Activated T-cell treated with anti-CD3 and anti-CD28 coated beads, Interleukin-2, amount 50 U/mL, for 72 hours (primary cell): ENCODE results near the gene FEZ2. TPM values are rescaled to one million over a fixed set of nuclear protein-coding genes. Genes with fewer than 3 reads are reported as not detected.

Experiments used
- ATAC-seq, 2 donors: fragments of 150-1000 bp; cut with Tn5 transposase; replicated peaks in 1 of 2; 2 replicates each; pipeline ENCODE4 v1.10.0; 2021; ENCODE audit warnings: moderate library complexity in 2 of 2, mild to moderate bottlenecking in 1 of 2
- DNase-seq, 2 donors: peaks; one replicate each; pipeline ENCODE4 v3.0.0; 2021 to 2022; ENCODE audit warnings: mixed read lengths in 1 of 2
- H3K27ac Mint-ChIP-seq: one replicate; pipeline ENCODE4 v1.8.0; 2022; ENCODE audit warnings: mild to moderate bottlenecking, moderate library complexity, mixed read lengths
- H3K27me3 Mint-ChIP-seq: one replicate; pipeline ENCODE4 v1.8.0; 2022; ENCODE audit warnings: low read depth, mixed read lengths
- H3K36me3 Mint-ChIP-seq, 2 donors: one replicate each; pipeline ENCODE4 v1.8.0; 2022; ENCODE audit warnings: mixed read lengths in 2 of 2, mild to moderate bottlenecking in 1 of 2; ENCODE audit not compliant: insufficient read depth in 2 of 2
- H3K4me1 Mint-ChIP-seq: one replicate; pipeline ENCODE4 v1.8.0; 2022; ENCODE audit warnings: low read depth, mixed read lengths
- H3K4me3 Mint-ChIP-seq, 2 donors: one replicate each; pipeline ENCODE4 v1.8.0; 2022; ENCODE audit warnings: mild to moderate bottlenecking in 2 of 2, mixed read lengths in 2 of 2, moderate library complexity in 2 of 2
- H3K9me3 Mint-ChIP-seq, 2 donors: one replicate each; pipeline ENCODE4 v1.8.0; 2022; ENCODE audit warnings: mixed read lengths in 2 of 2
- total RNA-seq, 2 donors: library from RNA; stranded (reverse); gene quantifications; one replicate each; pipeline ENCODE4 v1.2.3, GENCODE V29; 2022

The FEZ2 gene
- total RNA-seq, 2 donors from 2014 or later: 11.1 to 12.5 TPM

GRCh38 chr2:36565712-36566111 is 32.3 kb downstream of the FEZ2 start:
- H3K27me3 Mint-ChIP-seq: no peaks in the 10 kb centered on the region
- DNase-seq: no peak
- peak overlapping the region; percentile 36 for H3K27ac Mint-ChIP-seq
- no peak overlapping the region for H3K4me3 Mint-ChIP-seq
- H3K36me3 Mint-ChIP-seq: peaks cover 2 to 4% of the 10 kb centered on the region in 2 donors
- no peaks in the 10 kb centered on the region for H3K9me3 Mint-ChIP-seq
- ATAC-seq: no peak
- H3K4me1 Mint-ChIP-seq: peaks cover 12% of the 10 kb centered on the region

GRCh38 chr2:36564377-36564930 is 33.5 kb downstream of the FEZ2 start:
- DNase-seq: no peak
- no peak overlapping the region for H3K27ac Mint-ChIP-seq
- H3K9me3 Mint-ChIP-seq: no peaks in the 10 kb centered on the region
- no peak overlapping the region for H3K4me3 Mint-ChIP-seq
- H3K27me3 Mint-ChIP-seq: no peaks in the 10 kb centered on the region
- no peak for ATAC-seq
- H3K36me3 Mint-ChIP-seq: peaks cover 2 to 9% of the 10 kb centered on the region in 2 donors
- H3K4me1 Mint-ChIP-seq: peaks cover 12% of the 10 kb centered on the region

DNA sequence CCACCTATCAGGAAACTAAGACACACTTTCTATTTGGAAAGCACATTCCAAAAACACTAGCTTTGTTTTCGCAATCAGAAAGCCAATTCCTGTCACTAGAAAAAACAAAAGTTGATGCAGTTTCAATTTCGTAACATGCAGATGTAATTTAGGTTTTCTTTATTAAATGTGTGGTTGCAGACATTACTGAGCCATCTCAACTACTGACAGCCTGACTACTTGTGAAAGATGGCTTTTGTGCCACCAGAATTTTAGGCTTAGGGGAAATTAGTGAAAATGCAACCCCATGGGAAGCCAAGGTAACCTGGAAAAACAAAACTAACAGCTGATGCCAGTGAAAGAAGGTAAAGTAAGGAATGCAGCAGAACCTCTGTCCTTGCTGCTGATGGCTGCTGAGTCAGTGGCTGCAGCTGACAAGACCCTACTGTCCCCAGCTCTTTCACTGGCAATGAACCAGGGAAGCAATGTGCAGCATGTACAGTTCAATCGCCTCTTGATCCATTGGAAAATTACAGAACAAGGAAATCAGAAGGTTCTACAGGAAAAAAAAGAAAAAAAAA is 34.9 kb downstream of the FEZ2 start:
- Mint-ChIP-seq H3K4me3 (no peak overlapping the region), H3K4me1 (peaks cover 12% of the 10 kb centered on the region), H3K27me3 (no peaks in the 10 kb centered on the region), H3K27ac (no peak overlapping the region), H3K9me3 (no peaks in the 10 kb centered on the region), H3K36me3 (peaks cover 2 to 9% of the 10 kb centered on the region in 2 donors)
- DNase-seq (no peak), ATAC-seq (no peak)

DNA sequence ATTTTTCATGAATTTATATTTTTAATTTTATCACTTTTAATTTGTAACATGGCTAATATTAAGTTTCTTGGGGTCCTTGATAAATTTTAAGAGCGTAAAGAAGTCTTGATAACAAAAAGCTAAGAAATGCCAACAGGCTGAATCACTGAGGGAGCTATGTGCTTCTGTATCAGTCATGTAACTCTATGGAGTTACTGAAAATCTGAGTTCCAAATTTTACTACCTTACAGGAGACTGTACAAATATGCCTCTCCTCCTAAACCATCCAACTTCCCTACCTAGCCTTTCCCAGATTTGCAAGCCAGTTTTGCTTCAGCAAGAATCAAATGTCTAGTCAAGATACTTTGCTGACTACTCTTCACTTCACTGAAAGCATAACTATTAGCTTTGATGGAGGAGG is 35.7 kb downstream of the FEZ2 start:
- no peaks in the 10 kb centered on the region for H3K9me3 Mint-ChIP-seq
- H3K27me3 Mint-ChIP-seq: no peaks in the 10 kb centered on the region
- ATAC-seq: no peak

DNA sequence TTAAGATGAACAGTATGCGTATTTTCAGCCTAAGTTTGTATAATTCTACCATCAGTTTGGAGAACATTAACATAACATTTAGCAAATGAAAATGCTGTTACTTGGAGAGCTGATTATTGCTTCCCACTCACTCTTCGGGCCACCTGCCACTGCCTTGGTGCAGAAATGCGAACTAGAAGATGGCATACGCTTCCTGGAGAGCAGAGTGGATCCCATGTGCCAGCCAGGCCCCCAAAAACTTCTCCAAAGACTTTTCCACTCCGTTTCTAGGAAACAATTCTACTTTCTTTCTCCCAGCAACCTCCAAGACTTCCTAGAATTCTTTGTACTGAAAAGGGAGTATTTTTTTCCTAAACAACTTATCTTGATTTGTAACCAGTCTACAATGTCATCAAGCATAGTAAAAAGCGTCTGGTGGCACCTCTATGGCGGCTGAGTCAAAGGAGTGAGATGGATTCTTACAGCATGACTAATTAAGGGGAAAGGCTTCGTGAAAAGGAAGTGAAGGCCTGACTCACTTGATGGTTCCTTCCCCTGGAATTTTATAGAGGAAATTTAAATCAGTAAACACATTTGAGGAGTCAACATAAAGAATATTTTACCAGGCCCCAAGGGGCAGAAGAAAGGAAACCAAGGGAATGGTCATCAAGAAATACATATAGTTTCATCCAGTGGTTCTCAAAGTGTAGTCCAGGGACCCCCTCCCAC is 36.6 kb downstream of the FEZ2 start:
- Mint-ChIP-seq H3K4me1 (peaks cover 12% of the 10 kb centered on the region), H3K9me3 (no peaks in the 10 kb centered on the region), H3K4me3 (no peak overlapping the region), H3K27ac (no peak overlapping the region), H3K27me3 (no peaks in the 10 kb centered on the region), H3K36me3 (peaks cover 2 to 9% of the 10 kb centered on the region in 2 donors)
- DNase-seq (no peak), ATAC-seq (no peak)

More for the DNA sequence above, 35.7 kb downstream of the FEZ2 start:
- Mint-ChIP-seq H3K27ac (no peak overlapping the region), H3K36me3 (peaks cover 2 to 9% of the 10 kb centered on the region in 2 donors), H3K4me3 (no peak overlapping the region), H3K4me1 (peaks cover 12% of the 10 kb centered on the region)
- DNase-seq: no peak

- no peaks in the 10 kb centered on the region for H3K9me3 Mint-ChIP-seq
- ATAC-seq: no peak
- no peak for DNase-seq
- peaks cover 12% of the 10 kb centered on the region for H3K4me1 Mint-ChIP-seq
- no peaks in the 10 kb centered on the region for H3K27me3 Mint-ChIP-seq
- H3K36me3 Mint-ChIP-seq: peaks cover 2 to 7% of the 10 kb centered on the region in 2 donors
- H3K27ac Mint-ChIP-seq: no peak overlapping the region
- H3K4me3 Mint-ChIP-seq: no peak overlapping the region
These were observed 37.2 kb downstream of the FEZ2 start for GRCh38 chr2:36560726-36561125.

DNA sequence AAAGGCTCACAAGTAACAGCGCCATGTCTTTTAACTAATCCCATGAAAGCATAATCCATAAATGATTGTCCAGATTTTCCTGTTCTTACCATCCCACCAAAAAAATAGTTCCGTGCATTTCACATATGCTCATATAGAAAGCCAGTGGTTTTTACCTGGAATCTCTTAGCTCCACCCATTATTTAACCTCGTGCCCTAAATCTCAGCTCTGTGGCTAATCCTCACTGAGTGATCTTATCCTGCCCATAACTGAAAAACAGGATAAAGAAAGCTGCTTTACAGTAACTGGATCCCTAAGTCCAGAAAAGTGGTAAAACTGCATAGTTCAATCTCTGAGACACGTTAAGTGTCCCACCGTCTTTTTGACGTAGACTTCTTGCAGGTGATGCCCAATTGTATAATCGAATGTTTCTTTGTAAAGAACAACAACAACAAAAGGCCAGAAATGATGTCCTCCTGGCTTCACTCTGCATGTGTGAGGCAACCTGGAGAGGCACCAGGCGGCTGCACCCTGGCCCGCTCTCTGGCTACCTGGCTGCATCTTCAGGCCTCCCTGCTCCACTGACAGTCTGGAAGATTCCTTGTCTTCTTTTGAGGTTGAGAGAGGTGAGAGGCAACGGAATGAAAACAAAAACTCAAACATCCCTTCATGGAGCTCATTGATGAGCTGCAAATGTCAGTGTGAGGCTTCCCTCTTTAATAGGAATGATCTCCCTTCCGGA is 38.6 kb downstream of the FEZ2 start:
- H3K27me3 Mint-ChIP-seq: no peaks in the 10 kb centered on the region
- H3K4me1 Mint-ChIP-seq: peaks cover 12% of the 10 kb centered on the region
- H3K36me3 Mint-ChIP-seq: peaks cover 2 to 13% of the 10 kb centered on the region in 2 donors
- ATAC-seq (no peak), DNase-seq (no peak)
- no peak overlapping the region for H3K4me3 Mint-ChIP-seq
- no peaks in the 10 kb centered on the region for H3K9me3 Mint-ChIP-seq
- H3K27ac Mint-ChIP-seq: no peak overlapping the region

DNA sequence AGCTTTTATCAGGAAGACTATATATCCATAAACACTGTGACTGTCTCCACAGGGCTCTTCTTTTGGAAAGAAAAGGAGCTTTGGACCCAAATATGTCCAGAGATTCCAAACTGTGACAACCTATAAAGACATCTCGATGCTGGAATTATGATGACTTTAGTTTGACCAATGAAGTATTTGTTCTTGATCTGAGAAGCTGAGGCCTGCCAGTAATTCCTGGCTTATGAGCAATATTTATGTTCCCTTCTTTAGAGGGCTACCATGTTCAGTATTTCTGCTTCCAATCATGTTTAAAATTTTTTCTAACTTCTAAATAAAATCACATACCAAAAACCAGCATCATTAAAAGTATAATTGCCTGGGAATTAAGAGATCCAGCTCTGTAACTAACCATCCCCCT is 41.1 kb downstream of the FEZ2 start:
- Mint-ChIP-seq H3K4me3 (no peak overlapping the region), H3K36me3 (peaks cover 2 to 16% of the 10 kb centered on the region in 2 donors), H3K27me3 (no peaks in the 10 kb centered on the region), H3K27ac (no peak overlapping the region), H3K9me3 (no peaks in the 10 kb centered on the region), H3K4me1 (peaks cover 5% of the 10 kb centered on the region)
- ATAC-seq: no peak
- DNase-seq: no peak

DNA sequence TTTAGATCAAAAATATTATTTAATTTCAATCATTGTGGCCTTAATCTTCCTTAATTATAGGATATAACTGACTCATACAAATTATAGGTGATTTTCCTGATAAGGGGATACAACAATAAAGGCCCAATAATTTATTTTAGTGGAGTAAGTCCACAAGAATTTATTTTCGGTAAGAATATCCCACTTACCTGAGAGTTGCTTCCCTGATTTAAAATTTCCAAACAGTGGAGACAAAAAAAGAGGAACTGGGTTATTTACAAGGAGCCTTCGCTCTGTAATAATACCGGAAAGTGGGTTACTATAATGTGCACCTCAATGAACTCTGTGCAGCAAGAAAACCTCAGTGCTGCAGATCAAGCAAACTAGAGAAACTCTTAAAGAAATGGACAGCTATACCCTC is 42.2 kb downstream of the FEZ2 start:
- H3K4me1 Mint-ChIP-seq: no peaks in the 10 kb centered on the region
- no peak for ATAC-seq
- no peak overlapping the region for H3K4me3 Mint-ChIP-seq
- H3K36me3 Mint-ChIP-seq: peaks cover 2 to 18% of the 10 kb centered on the region in 2 donors
- no peaks in the 10 kb centered on the region for H3K27me3 Mint-ChIP-seq
- no peaks in the 10 kb centered on the region for H3K9me3 Mint-ChIP-seq
- DNase-seq: no peak
- H3K27ac Mint-ChIP-seq: no peak overlapping the region

GRCh38 chr2:36554531-36554930 is 43.4 kb downstream of the FEZ2 start:
- Mint-ChIP-seq H3K9me3 (no peaks in the 10 kb centered on the region), H3K36me3 (peaks cover 2 to 13% of the 10 kb centered on the region in 2 donors), H3K27me3 (no peaks in the 10 kb centered on the region), H3K4me1 (peaks cover under 1% of the 10 kb centered on the region), H3K4me3 (no peak overlapping the region), H3K27ac (no peak overlapping the region)
- ATAC-seq (no peak), DNase-seq (no peak)

DNA sequence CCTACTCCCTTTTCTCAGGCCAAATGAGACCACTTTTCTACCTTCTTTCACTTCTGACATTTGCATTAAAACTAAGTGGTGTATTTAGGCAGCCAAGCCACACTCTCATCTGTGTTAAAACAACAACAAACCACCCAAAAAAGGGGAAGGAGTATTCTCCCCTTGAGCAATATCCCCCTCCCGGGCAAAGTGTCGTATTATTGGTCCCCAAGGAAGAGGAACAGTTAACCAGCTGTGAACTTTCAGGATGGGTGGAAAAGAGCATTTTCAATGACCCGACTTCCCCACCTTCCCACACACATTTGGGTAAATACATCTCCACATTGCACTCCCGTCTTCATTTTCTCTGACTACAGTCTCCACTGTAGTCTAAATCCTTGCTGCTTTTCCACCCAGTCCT is 44.3 kb downstream of the FEZ2 start:
- Mint-ChIP-seq H3K27ac (no peak overlapping the region), H3K4me1 (peaks cover 9% of the 10 kb centered on the region), H3K36me3 (peaks cover 2 to 12% of the 10 kb centered on the region in 2 donors), H3K4me3 (no peak overlapping the region), H3K9me3 (no peaks in the 10 kb centered on the region), H3K27me3 (no peaks in the 10 kb centered on the region)
- DNase-seq (no peak), ATAC-seq (no peak)

DNA sequence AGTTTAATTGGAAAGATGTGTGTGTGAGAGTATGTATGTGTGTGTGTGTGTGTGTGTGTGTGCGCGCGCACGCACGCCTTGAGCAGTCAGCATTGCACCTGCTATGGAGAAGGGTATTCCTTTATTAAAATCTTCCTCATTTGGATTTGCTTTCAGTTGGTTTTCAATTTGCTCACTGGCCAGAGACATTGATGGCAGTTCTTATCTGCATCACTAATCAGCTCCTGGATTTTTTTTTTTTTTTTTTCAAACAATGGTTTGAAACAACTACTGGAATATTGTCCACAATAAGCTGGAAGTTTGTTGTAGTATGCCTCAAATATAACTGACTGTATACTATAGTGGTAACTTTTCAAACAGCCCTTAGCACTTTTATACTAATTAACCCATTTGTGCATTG is 48.0 kb downstream of the FEZ2 start:
- Mint-ChIP-seq H3K4me3 (no peak overlapping the region), H3K36me3 (peaks cover 0 to 18% of the 10 kb centered on the region in 2 donors), H3K4me1 (peaks cover 9% of the 10 kb centered on the region), H3K27me3 (no peaks in the 10 kb centered on the region), H3K9me3 (no peaks in the 10 kb centered on the region), H3K27ac (no peak overlapping the region)
- DNase-seq (no peak), ATAC-seq (no peak)

- no peaks in the 10 kb centered on the region for H3K9me3 Mint-ChIP-seq
- H3K27me3 Mint-ChIP-seq: no peaks in the 10 kb centered on the region
- peak overlapping the region; percentile 63 to 70 for H3K4me3 Mint-ChIP-seq
- peaks cover 9% of the 10 kb centered on the region for H3K4me1 Mint-ChIP-seq
- ATAC-seq (peak; percentile 62 to 63), DNase-seq (no peak)
- no peak overlapping the region for H3K27ac Mint-ChIP-seq
- peaks cover 0 to 16% of the 10 kb centered on the region in 2 donors for H3K36me3 Mint-ChIP-seq
These were observed 48.8 kb downstream of the FEZ2 start for GRCh38 chr2:36549165-36549574.
